Calu3 (cell line): ENCODE results near the gene TEF. TPM values are rescaled to one million over a fixed set of nuclear protein-coding genes. Genes with fewer than 3 reads are reported as not detected.

Source experiments
- BruUV-seq: library from RNA; stranded (reverse); fragments of 400-500 nt; replicated peaks from 2 replicates; lab custom pipeline; 2021; lab: Mats Ljungman, UMichigan
- CTCF ChIA-PET: fragments of 300-600 bp; sonication (Branson Sonifier 250); formaldehyde crosslinking; loops from one replicate; lab custom pipeline; 2022; ENCODE audit warnings: antibody characterized with exemption; lab: Charles Lee
- DNase-seq: peaks from one replicate; pipeline ENCODE4 v3.0.0; 2022
- H3K27ac Mint-ChIP-seq: one replicate; pipeline ENCODE4 v1.8.0; 2022; ENCODE audit warnings: mixed read lengths; ENCODE audit not compliant: unreplicated experiment
- H3K27me3 Mint-ChIP-seq: one replicate; pipeline ENCODE4 v1.8.0; 2022; ENCODE audit warnings: mixed read lengths; ENCODE audit not compliant: unreplicated experiment
- H3K36me3 Mint-ChIP-seq: one replicate; pipeline ENCODE4 v1.8.0; 2022; ENCODE audit warnings: mild to moderate bottlenecking, moderate library complexity, mixed read lengths; ENCODE audit not compliant: insufficient read depth, unreplicated experiment
- H3K4me1 Mint-ChIP-seq: one replicate; pipeline ENCODE4 v1.8.0; 2022; ENCODE audit warnings: mild to moderate bottlenecking, low read depth, mixed read lengths; ENCODE audit not compliant: unreplicated experiment
- H3K4me3 Mint-ChIP-seq: one replicate; pipeline ENCODE4 v1.8.0; 2022; ENCODE audit warnings: mild to moderate bottlenecking, low read depth, moderate library complexity, mixed read lengths; ENCODE audit not compliant: unreplicated experiment
- H3K9me3 Mint-ChIP-seq: one replicate; pipeline ENCODE4 v1.8.0; 2022; ENCODE audit warnings: low read depth, mixed read lengths; ENCODE audit not compliant: unreplicated experiment
- intact Hi-C: fragments of 100-400 bp; cut with micrococcal nuclease; formaldehyde crosslinking; loops from one replicate; pipeline ENCODE4 v1.10.0; 2022; ENCODE audit not compliant: unreplicated experiment
- total RNA-seq: library from RNA; stranded (reverse); gene quantifications from 2 replicates; pipeline ENCODE4 v1.2.3, GENCODE V29; 2022
- TF ChIP-seq, protein P1 (sequence below): fragments of 200-600 bp; IDR thresholded peaks from one replicate; pipeline ENCODE4 v1.8.0; 2022; ENCODE audit warnings: antibody characterized with exemption; ENCODE audit not compliant: unreplicated experiment

TEF gene
- total RNA-seq, 1 experiment from 2014 or later: 6.3 TPM

DNA sequence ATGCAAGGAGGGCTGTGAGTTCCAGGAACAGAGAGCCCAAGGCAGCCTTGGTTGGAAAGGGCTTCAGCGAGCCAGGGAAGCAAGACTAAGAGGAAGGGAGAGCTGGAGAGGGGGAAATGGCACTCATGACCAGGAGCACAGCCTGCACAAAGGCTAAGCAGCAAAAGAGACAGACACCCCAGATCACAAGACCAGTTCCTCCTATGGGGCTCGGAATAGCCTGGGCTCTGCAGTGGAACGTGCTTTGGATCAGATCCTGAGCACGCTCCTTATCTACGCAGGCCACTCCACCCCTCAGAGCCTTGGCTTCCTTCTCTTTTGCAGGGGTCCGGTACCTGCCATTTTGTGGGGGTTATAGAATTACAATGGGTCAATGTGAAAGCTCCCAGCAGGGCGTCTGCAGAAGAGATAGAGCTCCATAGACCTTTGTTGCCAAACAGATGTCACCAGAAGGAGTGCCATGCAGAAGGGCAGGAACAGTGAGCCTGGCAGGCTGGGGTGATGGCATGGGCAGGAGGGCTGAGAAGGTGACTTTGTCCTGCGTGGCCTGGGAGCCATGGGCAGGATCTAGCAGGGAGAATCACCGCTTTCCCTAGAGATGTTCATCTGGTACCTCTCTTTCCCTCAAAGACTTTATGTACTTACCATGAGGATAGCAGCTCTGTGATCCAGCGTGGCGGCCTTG, 46.6 kb upstream of the TEF start:
- Mint-ChIP-seq H3K4me1 (no peaks in the 10 kb centered on the region), H3K36me3 (peaks cover 35% of the 10 kb centered on the region), H3K9me3 (no peaks in the 10 kb centered on the region), H3K27ac (no peak overlapping the region), H3K27me3 (no peaks in the 10 kb centered on the region), H3K4me3 (no peak overlapping the region)
- TF ChIP-seq, protein P1, sequence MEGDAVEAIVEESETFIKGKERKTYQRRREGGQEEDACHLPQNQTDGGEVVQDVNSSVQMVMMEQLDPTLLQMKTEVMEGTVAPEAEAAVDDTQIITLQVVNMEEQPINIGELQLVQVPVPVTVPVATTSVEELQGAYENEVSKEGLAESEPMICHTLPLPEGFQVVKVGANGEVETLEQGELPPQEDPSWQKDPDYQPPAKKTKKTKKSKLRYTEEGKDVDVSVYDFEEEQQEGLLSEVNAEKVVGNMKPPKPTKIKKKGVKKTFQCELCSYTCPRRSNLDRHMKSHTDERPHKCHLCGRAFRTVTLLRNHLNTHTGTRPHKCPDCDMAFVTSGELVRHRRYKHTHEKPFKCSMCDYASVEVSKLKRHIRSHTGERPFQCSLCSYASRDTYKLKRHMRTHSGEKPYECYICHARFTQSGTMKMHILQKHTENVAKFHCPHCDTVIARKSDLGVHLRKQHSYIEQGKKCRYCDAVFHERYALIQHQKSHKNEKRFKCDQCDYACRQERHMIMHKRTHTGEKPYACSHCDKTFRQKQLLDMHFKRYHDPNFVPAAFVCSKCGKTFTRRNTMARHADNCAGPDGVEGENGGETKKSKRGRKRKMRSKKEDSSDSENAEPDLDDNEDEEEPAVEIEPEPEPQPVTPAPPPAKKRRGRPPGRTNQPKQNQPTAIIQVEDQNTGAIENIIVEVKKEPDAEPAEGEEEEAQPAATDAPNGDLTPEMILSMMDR: no peak
- no TSS peak for BruUV-seq
- DNase-seq: no peak
- intact Hi-C loops: no loop called here
- CTCF ChIA-PET: no interaction called here

DNA sequence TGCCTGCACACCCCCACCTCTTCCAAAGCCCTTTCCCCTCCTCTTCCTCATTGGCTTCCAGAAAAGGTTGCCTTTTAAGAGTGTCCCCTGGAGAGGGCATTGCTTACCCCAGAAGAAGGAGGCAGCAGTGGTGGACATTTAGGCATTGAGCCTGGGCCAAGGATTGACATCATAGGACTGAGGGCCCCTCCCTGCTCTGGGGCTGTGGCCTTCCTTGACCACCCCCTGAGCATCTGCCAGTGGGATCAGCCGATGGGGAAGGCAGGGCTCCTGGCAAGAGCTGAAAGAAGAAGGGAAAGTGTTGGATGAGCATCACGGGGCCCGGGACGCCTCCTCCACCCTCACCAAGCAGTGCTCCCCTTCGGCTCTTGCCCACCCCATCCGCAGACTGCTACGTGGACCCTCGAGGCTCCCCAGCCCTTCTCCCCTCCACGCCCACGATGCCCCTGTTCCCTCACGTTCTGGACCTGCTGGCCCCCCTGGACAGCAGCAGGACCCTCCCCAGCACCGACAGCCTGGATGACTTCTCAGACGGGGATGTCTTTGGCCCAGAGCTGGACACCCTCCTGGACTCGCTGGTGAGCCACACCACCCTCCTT, 43.0 kb upstream of the TEF start:
- Mint-ChIP-seq H3K4me3 (no peak overlapping the region), H3K4me1 (no peaks in the 10 kb centered on the region), H3K27ac (no peak overlapping the region), H3K36me3 (peaks cover 29% of the 10 kb centered on the region), H3K27me3 (no peaks in the 10 kb centered on the region), H3K9me3 (no peaks in the 10 kb centered on the region)
- no peak for DNase-seq
- TF ChIP-seq, protein P1: no peak
- intact Hi-C loops: no loop called here
- CTCF ChIA-PET: no interaction called here
- BruUV-seq: no TSS peak

DNA sequence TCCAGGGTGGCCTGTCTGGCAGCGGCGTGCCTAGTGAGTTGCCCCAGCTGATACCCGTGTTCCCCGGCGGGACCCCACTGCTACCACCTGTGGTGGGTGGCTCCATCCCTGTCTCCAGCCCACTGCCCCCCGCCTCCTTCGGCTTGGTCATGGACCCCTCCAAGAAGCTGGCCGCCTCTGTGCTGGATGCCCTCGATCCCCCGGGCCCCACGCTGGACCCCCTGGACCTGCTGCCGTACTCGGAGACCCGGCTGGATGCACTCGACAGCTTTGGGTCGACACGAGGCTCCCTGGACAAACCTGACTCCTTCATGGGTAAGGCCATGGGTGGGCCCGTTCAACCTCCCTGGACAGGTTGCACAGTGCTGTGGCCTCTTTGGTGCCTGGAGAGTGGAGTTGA, 41.9 kb upstream of the TEF start:
- H3K27me3 Mint-ChIP-seq: no peaks in the 10 kb centered on the region

DNA sequence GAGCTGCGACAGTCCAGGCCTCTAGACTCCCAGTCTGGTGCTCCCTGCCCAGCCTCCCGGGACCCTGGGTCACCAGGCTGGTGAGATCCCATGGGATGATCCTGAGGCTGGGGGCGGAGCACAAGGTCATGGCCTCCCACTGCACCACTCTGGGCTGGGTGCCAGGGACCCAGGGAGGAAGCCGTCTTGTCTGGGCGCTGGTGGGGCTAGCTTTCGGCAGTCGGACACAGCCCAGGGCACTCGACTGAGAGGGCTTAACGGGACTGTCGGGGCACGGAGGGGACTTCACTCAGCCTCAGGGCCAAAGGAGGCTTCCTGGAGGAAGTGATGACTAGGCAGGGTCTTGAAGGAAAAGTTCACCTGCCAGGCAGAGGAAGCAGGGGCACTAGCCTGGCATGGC, 41.4 kb upstream of the TEF start:
- H3K36me3 Mint-ChIP-seq: peaks cover 30% of the 10 kb centered on the region
- no peaks in the 10 kb centered on the region for H3K27me3 Mint-ChIP-seq
- BruUV-seq: no TSS peak
- H3K4me1 Mint-ChIP-seq: peaks cover 9% of the 10 kb centered on the region
- intact Hi-C loops: no loop called here
- DNase-seq: no peak
- CTCF ChIA-PET: no interaction called here
- no peak overlapping the region for H3K27ac Mint-ChIP-seq
- peak overlapping the region; percentile 18 for H3K4me3 Mint-ChIP-seq
- TF ChIP-seq, protein P1: no peak
- H3K9me3 Mint-ChIP-seq: no peaks in the 10 kb centered on the region

More for the DNA sequence above, 41.9 kb upstream of the TEF start:
- CTCF ChIA-PET: interaction anchor here (0.7 kb wide), 1 partner anchor 13 kb away, joined by 4 read pairs; no protein-coding TSS in a partner anchor
- no peak for DNase-seq
- Mint-ChIP-seq H3K9me3 (no peaks in the 10 kb centered on the region), H3K4me1 (peaks cover 9% of the 10 kb centered on the region), H3K27ac (no peak overlapping the region), H3K36me3 (peaks cover 31% of the 10 kb centered on the region), H3K4me3 (no peak overlapping the region)
- BruUV-seq: no TSS peak
- TF ChIP-seq, protein P1: no peak
- intact Hi-C loops: no loop called here
